ENCODE results near the gene SLC22A7.

GRCh38 chr6:43310624-43311023 is 12.6 kb downstream of the SLC22A7 start:
- no peak for TF ChIP-seq YY1 (IDR thresholded peaks at IDR 0.05; ENCODE audit: insufficient read depth, insufficient read length)
- no peak for TF ChIP-seq ZNF274 (IDR thresholded peaks at IDR 0.05; ENCODE audit: low read depth, low read length)
- TF ChIP-seq SUZ12 (IDR thresholded peaks at IDR 0.05; ENCODE audit: extremely low read depth, insufficient read depth, insufficient read length), result no peak
